ENCODE measurements around the gene OSBPL1A.

OSBPL1A gene

DNA sequence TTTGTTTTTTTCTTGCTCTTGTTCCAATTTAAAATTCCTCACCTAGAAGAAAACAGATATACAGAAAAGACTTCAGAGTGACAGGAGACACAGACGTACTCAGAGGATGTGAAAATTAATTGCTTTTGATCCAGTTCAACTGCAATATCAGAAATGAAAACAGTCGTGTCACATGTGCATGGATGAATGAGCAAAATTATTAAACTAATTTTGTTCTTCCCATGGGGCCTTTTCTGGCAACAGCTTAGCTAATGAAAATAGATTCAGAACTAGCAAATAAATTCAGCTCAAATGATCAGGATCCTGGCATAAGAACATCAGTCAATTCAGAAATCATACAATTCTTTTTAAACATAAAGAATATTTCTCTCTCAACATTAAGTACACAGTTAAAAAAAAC lies 158.3 kb downstream of the OSBPL1A start:
- no peaks in the 10 kb centered on the region for H3K9me3 ChIP-seq (ENCODE audit: insufficient read depth, low read length)
- H3K4me3 ChIP-seq (ENCODE audit: insufficient read length, low read depth): no peak overlapping the region
- no peaks in the 10 kb centered on the region for H3K4me1 ChIP-seq (ENCODE audit: insufficient read depth, insufficient read length)
- H3K9ac ChIP-seq (ENCODE audit: insufficient read length, low read depth): no peak overlapping the region
- DNase-seq (ENCODE audit: low read depth, low spot score): no peak
- H3K27me3 ChIP-seq (ENCODE audit: insufficient read depth, insufficient read length): no peaks in the 10 kb centered on the region
- TF ChIP-seq YY1 (IDR thresholded peaks at IDR 0.05; ENCODE audit: insufficient read depth, insufficient read length) (no peak), ZNF274 (IDR thresholded peaks at IDR 0.05; ENCODE audit: low read depth, low read length) (no peak), SUZ12 (IDR thresholded peaks at IDR 0.05; ENCODE audit: extremely low read depth, insufficient read depth, insufficient read length) (no peak)
- peaks cover 25% of the 10 kb centered on the region for H3K36me3 ChIP-seq (ENCODE audit: insufficient read depth, insufficient read length, low read length)

DNA sequence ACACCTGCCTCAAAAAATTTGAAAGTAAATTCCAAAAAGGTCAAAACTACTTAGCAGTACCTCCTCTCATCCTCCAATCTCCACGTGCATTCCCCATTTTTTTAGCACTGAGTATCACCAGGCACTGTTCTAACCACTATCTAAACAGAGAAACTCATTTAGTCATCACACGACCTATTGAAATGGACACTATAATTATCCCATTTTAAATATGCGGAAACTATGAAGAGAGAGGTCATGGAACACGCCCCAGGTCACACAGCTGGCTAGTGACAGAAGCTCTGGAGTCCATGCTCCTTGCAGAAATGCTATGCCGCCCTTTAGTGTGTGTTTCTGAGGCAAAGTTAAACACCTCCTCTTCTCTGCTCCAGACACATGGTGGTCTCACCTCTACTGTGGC lies 159.2 kb downstream of the OSBPL1A start:
- Histone ChIP-seq H3K4me1 (ENCODE audit: insufficient read depth, insufficient read length) (no peaks in the 10 kb centered on the region), H3K4me3 (ENCODE audit: insufficient read length, low read depth) (no peak overlapping the region), H3K9me3 (ENCODE audit: insufficient read depth, low read length) (no peaks in the 10 kb centered on the region), H3K36me3 (ENCODE audit: insufficient read depth, insufficient read length, low read length) (peaks cover 25% of the 10 kb centered on the region), H3K27me3 (ENCODE audit: insufficient read depth, insufficient read length) (no peaks in the 10 kb centered on the region), H3K9ac (ENCODE audit: insufficient read length, low read depth) (no peak overlapping the region)
- TF ChIP-seq YY1 (IDR thresholded peaks at IDR 0.05; ENCODE audit: insufficient read depth, insufficient read length) (no peak), SUZ12 (IDR thresholded peaks at IDR 0.05; ENCODE audit: extremely low read depth, insufficient read depth, insufficient read length) (no peak), ZNF274 (IDR thresholded peaks at IDR 0.05; ENCODE audit: low read depth, low read length) (no peak)
- no peak for DNase-seq (ENCODE audit: low read depth, low spot score)

DNA sequence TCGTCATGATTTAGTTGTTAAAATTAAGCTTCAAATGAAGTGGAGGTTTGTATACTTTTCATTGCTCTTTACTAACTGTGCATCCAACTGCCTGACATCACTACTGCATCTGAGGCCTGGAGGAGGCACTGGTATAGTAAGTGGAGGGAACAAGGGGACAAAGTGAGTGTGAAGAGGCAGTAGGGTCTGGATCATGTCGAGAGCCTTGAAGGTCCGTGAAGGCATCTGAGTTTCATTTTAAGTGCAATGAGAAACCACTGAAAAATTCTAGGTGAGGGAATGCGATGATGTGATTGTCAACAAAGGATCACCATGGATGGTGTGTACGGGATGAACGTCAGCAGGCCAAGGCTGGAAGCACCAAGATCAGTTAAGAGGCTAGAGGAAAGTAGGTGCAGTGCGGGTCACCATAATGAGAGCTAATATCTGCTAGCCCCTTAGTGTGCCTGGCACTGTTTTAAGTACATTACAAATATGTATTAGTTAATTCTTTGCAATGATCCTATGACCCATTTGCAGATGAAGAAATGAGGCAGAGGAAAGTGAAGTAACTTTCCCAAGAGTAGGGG lies 162.7 kb downstream of the OSBPL1A start:
- no peaks in the 10 kb centered on the region for H3K9me3 ChIP-seq (ENCODE audit: insufficient read depth, low read length)
- peaks cover 25% of the 10 kb centered on the region for H3K36me3 ChIP-seq (ENCODE audit: insufficient read depth, insufficient read length, low read length)
- no peaks in the 10 kb centered on the region for H3K27me3 ChIP-seq (ENCODE audit: insufficient read depth, insufficient read length)
- H3K4me3 ChIP-seq (ENCODE audit: insufficient read length, low read depth): no peak overlapping the region
- H3K4me1 ChIP-seq (ENCODE audit: insufficient read depth, insufficient read length): no peaks in the 10 kb centered on the region
- H3K9ac ChIP-seq (ENCODE audit: insufficient read length, low read depth): no peak overlapping the region
- DNase-seq (ENCODE audit: low read depth, low spot score): no peak
- no peak for TF ChIP-seq YY1 (IDR thresholded peaks at IDR 0.05; ENCODE audit: insufficient read depth, insufficient read length)
- no peak for TF ChIP-seq SUZ12 (IDR thresholded peaks at IDR 0.05; ENCODE audit: extremely low read depth, insufficient read depth, insufficient read length)
- TF ChIP-seq ZNF274 (IDR thresholded peaks at IDR 0.05; ENCODE audit: low read depth, low read length): no peak

DNA sequence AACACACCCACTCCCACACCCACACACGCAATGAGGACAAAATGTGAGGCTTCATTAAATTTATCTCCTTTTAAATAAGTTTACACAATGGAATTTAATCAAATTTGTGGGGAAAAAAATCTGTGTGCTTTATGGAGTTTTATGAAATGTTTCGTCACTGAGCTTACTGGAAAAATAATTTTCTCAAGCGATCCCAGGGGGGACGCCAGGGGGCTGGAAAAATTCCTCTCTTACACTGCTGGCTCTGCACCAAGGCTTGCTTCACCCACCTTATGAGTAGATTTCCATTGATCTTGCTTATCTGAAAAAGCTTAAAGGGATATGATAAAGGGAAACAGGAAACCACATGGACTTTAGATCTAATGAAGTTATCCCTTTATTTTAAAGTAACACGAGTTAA lies 163.3 kb downstream of the OSBPL1A start:
- H3K27me3 ChIP-seq (ENCODE audit: insufficient read depth, insufficient read length): no peaks in the 10 kb centered on the region
- peaks cover 25% of the 10 kb centered on the region for H3K36me3 ChIP-seq (ENCODE audit: insufficient read depth, insufficient read length, low read length)
- TF ChIP-seq YY1 (IDR thresholded peaks at IDR 0.05; ENCODE audit: insufficient read depth, insufficient read length) (no peak), ZNF274 (IDR thresholded peaks at IDR 0.05; ENCODE audit: low read depth, low read length) (no peak), SUZ12 (IDR thresholded peaks at IDR 0.05; ENCODE audit: extremely low read depth, insufficient read depth, insufficient read length) (no peak)
- no peak overlapping the region for H3K9ac ChIP-seq (ENCODE audit: insufficient read length, low read depth)
- no peak overlapping the region for H3K4me3 ChIP-seq (ENCODE audit: insufficient read length, low read depth)
- no peaks in the 10 kb centered on the region for H3K9me3 ChIP-seq (ENCODE audit: insufficient read depth, low read length)
- no peak for DNase-seq (ENCODE audit: low read depth, low spot score)
- no peaks in the 10 kb centered on the region for H3K4me1 ChIP-seq (ENCODE audit: insufficient read depth, insufficient read length)

DNA sequence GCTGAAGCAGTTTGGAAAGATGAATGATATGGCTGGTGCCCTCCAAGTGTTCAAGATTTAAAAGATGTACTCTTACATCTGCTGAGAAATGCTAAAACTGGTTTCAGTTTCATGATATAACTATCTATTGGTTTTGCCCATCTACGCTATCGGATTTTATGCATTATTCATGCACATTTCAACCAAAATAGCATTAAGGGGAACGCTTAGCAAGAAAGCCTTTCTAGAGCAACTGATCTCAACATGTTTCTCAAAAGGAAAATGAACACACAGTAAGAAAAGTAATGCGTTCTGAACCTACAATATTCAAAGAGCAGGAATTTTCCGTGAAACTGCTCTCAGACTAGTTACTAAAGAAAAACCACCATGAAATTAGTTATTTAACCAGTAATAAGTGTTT lies 164.8 kb downstream of the OSBPL1A start:
- no peaks in the 10 kb centered on the region for H3K9me3 ChIP-seq (ENCODE audit: insufficient read depth, low read length)

DNA sequence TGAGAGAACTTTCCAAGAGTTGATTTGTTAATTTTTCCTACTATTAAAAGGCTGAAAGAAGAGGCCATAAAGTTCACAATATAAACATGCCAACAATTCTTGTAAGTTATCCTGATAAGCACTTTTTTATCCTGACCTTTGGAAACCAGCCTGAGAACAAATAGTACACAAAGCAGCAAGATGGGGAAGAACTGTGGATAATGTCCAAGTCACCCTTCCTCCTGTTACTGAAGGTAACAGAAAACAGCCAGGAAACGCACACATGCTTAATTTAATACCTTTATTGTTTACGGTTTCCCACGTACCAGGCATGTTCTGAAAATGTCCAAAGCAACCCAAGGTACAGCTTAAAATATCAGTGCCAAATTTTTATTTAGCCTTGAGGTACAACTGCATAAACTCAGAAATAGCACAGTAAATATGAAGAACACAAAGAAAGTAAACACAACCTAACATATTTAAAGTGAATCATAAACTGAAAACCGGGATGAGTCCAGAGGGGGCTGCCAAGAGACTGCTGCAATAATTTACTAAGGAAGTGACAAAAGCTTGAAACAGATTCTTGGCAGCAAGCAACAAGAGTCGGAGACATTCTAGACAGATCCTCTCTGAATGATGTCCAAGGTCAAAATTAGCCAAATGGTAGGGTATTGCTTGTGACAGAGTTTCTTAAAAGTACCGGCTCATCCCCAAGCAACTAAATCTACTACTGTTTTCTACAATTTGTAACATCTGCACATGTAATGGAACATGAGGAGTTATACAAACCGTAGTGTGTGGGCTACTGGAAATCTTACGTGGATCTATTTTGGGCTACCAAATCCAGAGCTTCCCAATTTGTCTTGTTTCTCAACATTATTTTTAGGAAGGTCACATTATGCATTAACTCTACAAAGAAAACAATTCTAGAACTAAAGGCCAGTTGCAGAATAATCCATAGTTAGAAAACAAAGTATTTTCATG lies 165.6 kb downstream of the OSBPL1A start:
- no peaks in the 10 kb centered on the region for H3K27me3 ChIP-seq (ENCODE audit: insufficient read depth, insufficient read length)
- no peak overlapping the region for H3K9ac ChIP-seq (ENCODE audit: insufficient read length, low read depth)
- H3K36me3 ChIP-seq (ENCODE audit: insufficient read depth, insufficient read length, low read length): peaks cover 15% of the 10 kb centered on the region
- TF ChIP-seq SUZ12 (IDR thresholded peaks at IDR 0.05; ENCODE audit: extremely low read depth, insufficient read depth, insufficient read length) (no peak), YY1 (IDR thresholded peaks at IDR 0.05; ENCODE audit: insufficient read depth, insufficient read length) (no peak)
- H3K9me3 ChIP-seq (ENCODE audit: insufficient read depth, low read length): no peaks in the 10 kb centered on the region
- no peaks in the 10 kb centered on the region for H3K4me1 ChIP-seq (ENCODE audit: insufficient read depth, insufficient read length)
- no peak for DNase-seq (ENCODE audit: low read depth, low spot score)
- H3K4me3 ChIP-seq (ENCODE audit: insufficient read length, low read depth): no peak overlapping the region

More for the DNA sequence above, 164.8 kb downstream of the OSBPL1A start:
- H3K4me1 ChIP-seq (ENCODE audit: insufficient read depth, insufficient read length): no peaks in the 10 kb centered on the region
- no peak for DNase-seq (ENCODE audit: low read depth, low spot score)
- H3K27me3 ChIP-seq (ENCODE audit: insufficient read depth, insufficient read length): no peaks in the 10 kb centered on the region
- no peak overlapping the region for H3K4me3 ChIP-seq (ENCODE audit: insufficient read length, low read depth)
- H3K36me3 ChIP-seq (ENCODE audit: insufficient read depth, insufficient read length, low read length): peaks cover 15% of the 10 kb centered on the region
- TF ChIP-seq YY1 (IDR thresholded peaks at IDR 0.05; ENCODE audit: insufficient read depth, insufficient read length) (no peak), ZNF274 (IDR thresholded peaks at IDR 0.05; ENCODE audit: low read depth, low read length) (no peak), SUZ12 (IDR thresholded peaks at IDR 0.05; ENCODE audit: extremely low read depth, insufficient read depth, insufficient read length) (no peak)
- H3K9ac ChIP-seq (ENCODE audit: insufficient read length, low read depth): no peak overlapping the region

DNA sequence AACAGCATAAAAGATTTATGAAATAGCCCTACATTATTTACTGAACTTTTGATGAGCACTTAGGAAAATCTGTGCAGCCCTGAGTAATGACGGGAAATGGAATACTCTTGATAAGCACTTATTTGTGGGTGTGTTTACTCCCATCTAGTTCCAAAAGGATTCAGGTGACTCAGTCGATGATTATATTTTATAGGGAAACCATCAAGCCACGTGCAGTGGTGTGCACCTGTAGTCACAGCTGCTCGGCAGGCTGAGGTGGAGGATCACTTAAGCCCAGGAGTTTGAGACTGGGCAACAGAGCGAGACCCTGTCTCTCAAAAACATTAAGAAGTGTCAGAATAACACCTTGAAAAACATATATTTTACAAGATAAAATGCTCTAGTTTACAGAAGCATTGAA lies 166.9 kb downstream of the OSBPL1A start:
- Histone ChIP-seq H3K4me1 (ENCODE audit: insufficient read depth, insufficient read length) (no peaks in the 10 kb centered on the region), H3K9me3 (ENCODE audit: insufficient read depth, low read length) (no peaks in the 10 kb centered on the region), H3K4me3 (ENCODE audit: insufficient read length, low read depth) (no peak overlapping the region), H3K36me3 (ENCODE audit: insufficient read depth, insufficient read length, low read length) (peaks cover 9% of the 10 kb centered on the region), H3K27me3 (ENCODE audit: insufficient read depth, insufficient read length) (no peaks in the 10 kb centered on the region), H3K9ac (ENCODE audit: insufficient read length, low read depth) (no peak overlapping the region)
- DNase-seq (ENCODE audit: low read depth, low spot score): no peak
- no peak for TF ChIP-seq ZNF274 (IDR thresholded peaks at IDR 0.05; ENCODE audit: low read depth, low read length)
- no peak for TF ChIP-seq YY1 (IDR thresholded peaks at IDR 0.05; ENCODE audit: insufficient read depth, insufficient read length)
- no peak for TF ChIP-seq SUZ12 (IDR thresholded peaks at IDR 0.05; ENCODE audit: extremely low read depth, insufficient read depth, insufficient read length)
